HEK293 (cell line): ENCODE data around the gene USP36.

Source experiments
- CTCF ChIA-PET: fragments of 350-600 bp; formaldehyde crosslinking; extraction: SDS; loops from one replicate; lab custom pipeline; 2021; ENCODE audit warnings: antibody characterized with exemption; lab: Yijun Ruan, JAX
- POLR2A ChIA-PET: fragments of 300-600 bp; formaldehyde crosslinking; extraction: SDS; loops from one replicate; lab custom pipeline; 2020; ENCODE audit warnings: antibody characterized with exemption, inconsistent platforms; lab: Yijun Ruan, JAX
- H3K27ac ChIP-seq: fragments of 200-500 bp; sonication (Bioruptor generic); 2 replicates; pipeline ENCODE4 v1.5.1; 2014; ENCODE audit warnings: low read depth, low read length, control low read depth, inconsistent platforms; ENCODE audit errors: extremely low read depth
- H3K36me3 ChIP-seq, 2 experiments: fragments of 200-500 bp in 1 of 2; sonication (Bioruptor generic) in 1 of 2; 1 replicate in 1 of 2; 2 replicates in 1 of 2; pipeline ENCODE4 v1.5.1; 2014 to 2017; ENCODE audit warnings: inconsistent platforms in 2 of 2, low read length in 2 of 2; ENCODE audit not compliant: control insufficient read depth in 2 of 2, insufficient read depth in 1 of 2
- H3K4me1 ChIP-seq: fragments of 200-500 bp; sonication (Bioruptor generic); 2 replicates; pipeline ENCODE4 v1.5.1; 2014; ENCODE audit warnings: mild to moderate bottlenecking, low read length, inconsistent platforms; ENCODE audit not compliant: control insufficient read depth, insufficient read depth
- H3K4me3 ChIP-seq: 2 replicates; pipeline ENCODE4 v1.5.1; 2011; ENCODE audit warnings: low read depth, mild to moderate bottlenecking, control low read depth, low read length, moderate library complexity
- H3K9me3 ChIP-seq: fragments of 200-500 bp; sonication (Bioruptor generic); 2 replicates; pipeline ENCODE4 v1.5.1; 2014; ENCODE audit warnings: low read depth, low read length, inconsistent platforms; ENCODE audit not compliant: control insufficient read depth, insufficient read depth
- AEBP2 ChIP-seq: fragments of 450-650 bp; formaldehyde crosslinking; IDR thresholded peaks from 2 replicates; pipeline ENCODE4 v1.5.1; 2016; ENCODE audit warnings: missing biosample characterization, missing genetic modification characterization, borderline replicate concordance
- BCL11A ChIP-seq: fragments of 450-650 bp; formaldehyde crosslinking; IDR thresholded peaks from 2 replicates; pipeline ENCODE4 v1.5.1; 2016; ENCODE audit warnings: low read depth, missing biosample characterization, missing genetic modification characterization
- HOXA7 ChIP-seq: sonication (generic); formaldehyde crosslinking; IDR thresholded peaks from 2 replicates; pipeline ENCODE4 v1.8.1; 2022; ENCODE audit warnings: missing genetic modification reagents, borderline replicate concordance
- KLF7 ChIP-seq: fragments of 450-650 bp; formaldehyde crosslinking; IDR thresholded peaks from 2 replicates; pipeline ENCODE4 v1.5.1; 2016; ENCODE audit warnings: missing biosample characterization, missing genetic modification characterization, borderline replicate concordance
- KLF8 ChIP-seq: fragments of 450-650 bp; formaldehyde crosslinking; IDR thresholded peaks from 2 replicates; pipeline ENCODE4 v1.5.1; 2016; ENCODE audit warnings: missing biosample characterization, missing genetic modification characterization
- KLF9 ChIP-seq: fragments of 450-650 bp; formaldehyde crosslinking; IDR thresholded peaks from 2 replicates; pipeline ENCODE4 v1.5.1; 2016; ENCODE audit warnings: missing biosample characterization, missing genetic modification characterization, low read depth
- REPIN1 ChIP-seq: fragments of 450-650 bp; formaldehyde crosslinking; IDR thresholded peaks from 2 replicates; pipeline ENCODE4 v1.5.1; 2017; ENCODE audit warnings: missing biosample characterization, missing genetic modification characterization, low read depth
- SALL2 ChIP-seq: fragments of 450-650 bp; formaldehyde crosslinking; IDR thresholded peaks from 2 replicates; pipeline ENCODE4 v1.5.0; 2017; ENCODE audit warnings: missing biosample characterization, mild to moderate bottlenecking, missing genetic modification characterization, borderline replicate concordance
- SP2 ChIP-seq: fragments of 450-650 bp; formaldehyde crosslinking; IDR thresholded peaks from 2 replicates; pipeline ENCODE4 v1.5.1; 2016; ENCODE audit warnings: missing biosample characterization, missing genetic modification characterization
- YY1 ChIP-seq: fragments of 450-650 bp; formaldehyde crosslinking; IDR thresholded peaks from 2 replicates; pipeline ENCODE4 v1.5.1; 2018; ENCODE audit warnings: missing biosample characterization, missing genetic modification characterization
- ZBTB11 ChIP-seq: fragments of 450-650 bp; formaldehyde crosslinking; conservative IDR thresholded peaks from 2 replicates; pipeline ENCODE4 v1.5.1; 2016; ENCODE audit warnings: low read depth, missing biosample characterization, missing genetic modification characterization
- ZBTB17 ChIP-seq: fragments of 450-650 bp; formaldehyde crosslinking; IDR thresholded peaks from 2 replicates; pipeline ENCODE4 v1.5.1; 2016; ENCODE audit warnings: missing biosample characterization, missing genetic modification characterization
- ZFHX2 ChIP-seq: fragments of 450-650 bp; formaldehyde crosslinking; conservative IDR thresholded peaks from 2 replicates; pipeline ENCODE4 v1.5.1; 2016; ENCODE audit warnings: missing biosample characterization, missing genetic modification characterization
- ZFP37 ChIP-seq: fragments of 450-650 bp; formaldehyde crosslinking; IDR thresholded peaks from 2 replicates; pipeline ENCODE4 v1.5.1; 2016; ENCODE audit warnings: missing biosample characterization, missing genetic modification characterization
- ZNF112 ChIP-seq: fragments of 450-650 bp; formaldehyde crosslinking; IDR thresholded peaks from 2 replicates; pipeline ENCODE4 v1.5.0; 2017; ENCODE audit warnings: missing biosample characterization, missing genetic modification characterization
- ZNF184 ChIP-seq: fragments of 450-650 bp; IDR thresholded peaks from 2 replicates; pipeline ENCODE4 v1.5.1; 2018; ENCODE audit warnings: missing biosample characterization, mild to moderate bottlenecking, missing genetic modification characterization
- ZNF239 ChIP-seq: fragments of 450-650 bp; formaldehyde crosslinking; IDR thresholded peaks from 2 replicates; pipeline ENCODE4 v1.5.1; 2016; ENCODE audit warnings: missing biosample characterization, missing genetic modification characterization
- ZNF248 ChIP-seq: fragments of 450-650 bp; formaldehyde crosslinking; IDR thresholded peaks from 2 replicates; pipeline ENCODE4 v1.5.1; 2017; ENCODE audit warnings: missing biosample characterization, missing genetic modification characterization
- ZNF324 ChIP-seq: fragments of 450-650 bp; formaldehyde crosslinking; IDR thresholded peaks from 2 replicates; pipeline ENCODE4 v1.5.1; 2016; ENCODE audit warnings: missing biosample characterization, missing genetic modification characterization
- ZNF521 ChIP-seq: fragments of 450-650 bp; formaldehyde crosslinking; IDR thresholded peaks from 2 replicates; pipeline ENCODE4 v1.5.1; 2017; ENCODE audit warnings: missing biosample characterization, mild to moderate bottlenecking, missing genetic modification characterization
- ZNF560 ChIP-seq: fragments of 450-650 bp; formaldehyde crosslinking; IDR thresholded peaks from 2 replicates; pipeline ENCODE4 v1.5.1; 2017; ENCODE audit warnings: missing biosample characterization, missing genetic modification characterization, borderline replicate concordance
- ZNF600 ChIP-seq: fragments of 450-650 bp; formaldehyde crosslinking; IDR thresholded peaks from 2 replicates; pipeline ENCODE4 v1.5.1; 2016; ENCODE audit warnings: missing biosample characterization, missing genetic modification characterization
- ZNF664 ChIP-seq: fragments of 450-650 bp; formaldehyde crosslinking; IDR thresholded peaks from 2 replicates; pipeline ENCODE4 v1.5.1; 2016; ENCODE audit warnings: missing biosample characterization, missing genetic modification characterization
- ZNF692 ChIP-seq: fragments of 450-650 bp; formaldehyde crosslinking; IDR thresholded peaks from 2 replicates; pipeline ENCODE4 v1.5.1; 2016; ENCODE audit warnings: missing biosample characterization, missing genetic modification characterization
- ZNF777 ChIP-seq: fragments of 450-650 bp; formaldehyde crosslinking; IDR thresholded peaks from 2 replicates; pipeline ENCODE4 v1.5.1; 2017; ENCODE audit warnings: missing biosample characterization, missing genetic modification characterization, borderline replicate concordance
- ZNF843 ChIP-seq: fragments of 450-650 bp; formaldehyde crosslinking; IDR thresholded peaks from 2 replicates; pipeline ENCODE4 v1.5.1; 2016; ENCODE audit warnings: missing biosample characterization, missing genetic modification characterization

Gene USP36

GRCh38 chr17:78855561-78856165 is 15.0 kb upstream of the USP36 start:
- Histone ChIP-seq H3K9me3 (no peaks in the 10 kb centered on the region), H3K36me3 (peaks cover 0 to 14% of the 10 kb centered on the region in 2 experiments; a peak in 1 of 3 replicates), H3K4me1 (peaks cover 13% of the 10 kb centered on the region), H3K4me3 (no peak overlapping the region), H3K27ac (no peak overlapping the region)
- ChIA-PET POLR2A (interaction anchor here (0.6 to 1.1 kb wide), 2 partner anchors 10 to 15 kb away, joined by 3 to 4 read pairs; partner anchors contain the start of gene USP36), CTCF (interaction anchor here (0.6 to 4.5 kb wide), 2 partner anchors 10 to 743 kb away, joined by 3 to 36 read pairs; no protein-coding TSS in a partner anchor)
- no peak for TF ChIP-seq ZNF324

- Histone ChIP-seq H3K4me3 (no peak overlapping the region), H3K4me1 (peaks cover 13% of the 10 kb centered on the region), H3K36me3 (peaks cover 0 to 14% of the 10 kb centered on the region in 2 experiments; a peak in 1 of 3 replicates), H3K27ac (no peak overlapping the region), H3K9me3 (no peaks in the 10 kb centered on the region)
- POLR2A ChIA-PET, result interaction anchor here (0.6 to 1.8 kb wide), 4 partner anchors 13 to 120 kb away, joined by 3 to 4 read pairs (median 3); partner anchors contain the start of gene USP36
- TF ChIP-seq SP2 (tag by site-specific recombination) (peak; percentile 34), ZBTB17 (tag by site-specific recombination) (peak; percentile 56; the same call in 1 of the 2 replicates), ZFHX2 (tag by site-specific recombination) (no peak), ZNF600 (tag by site-specific recombination) (peak; percentile 96), ZNF692 (tag by site-specific recombination) (no peak), ZFP37 (no peak), ZBTB11 (tag by site-specific recombination) (peak; percentile 62), ZNF248 (no peak), ZNF184 (tag by site-specific recombination) (no peak), BCL11A (no peak)
- CTCF ChIA-PET, result interaction anchor here (0.6 to 4.5 kb wide), 5 partner anchors 11 to 769 kb away, joined by 3 to 36 read pairs (median 16); no protein-coding TSS in a partner anchor
Observed at GRCh38 chr17:78854508-78854907, 13.9 kb upstream of the USP36 start.

- peaks cover 13% of the 10 kb centered on the region for H3K4me1 ChIP-seq
- POLR2A ChIA-PET, result interaction anchor here (0.6 to 1.8 kb wide), 3 partner anchors 13 to 121 kb away, joined by 3 to 4 read pairs (median 3); no protein-coding TSS in a partner anchor
- no peaks in the 10 kb centered on the region for H3K9me3 ChIP-seq
- CTCF ChIA-PET, result interaction anchor here (0.6 to 4.5 kb wide), 5 partner anchors 11 to 768 kb away, joined by 3 to 36 read pairs (median 16); no protein-coding TSS in a partner anchor
- H3K27ac ChIP-seq, result no peak overlapping the region
- peaks cover 0 to 14% of the 10 kb centered on the region in 2 experiments; a peak in 1 of 3 replicates for H3K36me3 ChIP-seq
- H3K4me3 ChIP-seq, result no peak overlapping the region
- TF ChIP-seq HOXA7, result no peak
- TF ChIP-seq ZNF112 (tag by site-specific recombination), result no peak
- no peak for TF ChIP-seq ZNF521 (tag by site-specific recombination)
- no peak for TF ChIP-seq KLF8
- no peak for TF ChIP-seq YY1
- TF ChIP-seq ZNF239 (tag by site-specific recombination), result no peak
- no peak for TF ChIP-seq REPIN1 (tag by site-specific recombination)
- TF ChIP-seq KLF9 (tag by site-specific recombination), result peak; percentile 33; the same call in 1 of the 2 replicates
- no peak for TF ChIP-seq AEBP2 (tag by site-specific recombination)
- no peak for TF ChIP-seq SALL2 (tag by site-specific recombination)
- TF ChIP-seq ZNF777 (tag by site-specific recombination), result no peak
- peak; percentile 38; the same call in 1 of the 2 replicates for TF ChIP-seq KLF7 (tag by site-specific recombination)
- TF ChIP-seq ZNF843 (tag by site-specific recombination), result peak; percentile 47; the same call in 1 of the 2 replicates
- no peak for TF ChIP-seq ZNF560 (tag by site-specific recombination)
- TF ChIP-seq ZNF664 (tag by site-specific recombination), result no peak
Observed at GRCh38 chr17:78853926-78854394, 13.3 kb upstream of the USP36 start.
